Measurements from ENCODE around the gene FMO1.

- TF ChIP-seq CTCF (IDR thresholded peaks at IDR 0.05) (no peak), POLR2AphosphoS5 (IDR thresholded peaks at IDR 0.05) (no peak), POLR2A (IDR thresholded peaks at IDR 0.05) (no peak)
Measured at GRCh38 chr1:171299342-171299741, 51.0 kb downstream of the FMO1 start.

Data from stomach (tissue), 4 donors.